GM23248 (cell line): ENCODE results near the gene SLC10A7. TPM values are rescaled to one million over a fixed set of nuclear protein-coding genes. Genes with fewer than 3 reads are reported as not detected.

Source experiments
- DNase-seq: peaks from one replicate; pipeline ENCODE4 v3.0.0-alpha.2; 2015
- H2AFZ ChIP-seq: fragments of 200-600 bp; sonication (generic); 2 replicates; pipeline ENCODE4 v1.6.1; 2016; ENCODE audit warnings: antibody characterized with exemption
- H3F3A ChIP-seq: fragments of 200-600 bp; sonication (generic); 2 replicates; pipeline ENCODE4 v1.6.1; 2016; ENCODE audit warnings: mild to moderate bottlenecking, antibody characterized with exemption, mixed run types; ENCODE audit not compliant: insufficient read depth
- H3K27ac ChIP-seq: fragments of 200-600 bp; sonication (generic); 2 replicates; pipeline ENCODE4 v1.5.1; 2016; ENCODE audit warnings: mild to moderate bottlenecking
- H3K27me3 ChIP-seq: fragments of 200-600 bp; sonication (generic); replicated peaks from 2 replicates; pipeline ENCODE4 v1.6.1; 2016; ENCODE audit warnings: mild to moderate bottlenecking; ENCODE audit not compliant: insufficient read depth
- H3K36me3 ChIP-seq: fragments of 200-600 bp; sonication (generic); 2 replicates; pipeline ENCODE4 v1.6.1; 2016; ENCODE audit warnings: low read depth, mild to moderate bottlenecking
- H3K4me1 ChIP-seq: fragments of 200-600 bp; sonication (generic); 2 replicates; pipeline ENCODE4 v1.6.1; 2016; ENCODE audit warnings: mild to moderate bottlenecking; ENCODE audit not compliant: insufficient read depth
- H3K4me2 ChIP-seq: fragments of 200-600 bp; sonication (generic); one replicate; pipeline ENCODE4 v1.6.1; 2016; ENCODE audit warnings: mild to moderate bottlenecking; ENCODE audit not compliant: unreplicated experiment
- H3K4me3 ChIP-seq: fragments of 200-600 bp; sonication (generic); 2 replicates; pipeline ENCODE4 v1.5.1; 2016; ENCODE audit warnings: mild to moderate bottlenecking
- H3K79me2 ChIP-seq: fragments of 200-600 bp; sonication (generic); 2 replicates; pipeline ENCODE4 v1.6.1; 2016; ENCODE audit warnings: mild to moderate bottlenecking; ENCODE audit not compliant: insufficient read depth
- H3K9ac ChIP-seq: fragments of 200-600 bp; sonication (generic); 2 replicates; pipeline ENCODE4 v1.6.1; 2016; ENCODE audit warnings: mild to moderate bottlenecking
- H3K9me2 ChIP-seq: fragments of 200-600 bp; sonication (generic); 2 replicates; pipeline ENCODE4 v1.6.1; 2016; ENCODE audit warnings: mixed run types, mild to moderate bottlenecking, moderate library complexity; ENCODE audit not compliant: insufficient read depth
- H3K9me3 ChIP-seq: fragments of 200-600 bp; sonication (generic); one replicate; pipeline ENCODE4 v1.6.1; 2017; ENCODE audit warnings: low read depth
- H4K20me1 ChIP-seq: fragments of 200-600 bp; sonication (generic); 2 replicates; pipeline ENCODE4 v1.6.0; 2016; ENCODE audit not compliant: insufficient read depth
- EZH2 ChIP-seq: fragments of 200-600 bp; sonication (generic); IDR thresholded peaks from 2 replicates; pipeline ENCODE4 v1.6.1; 2018; ENCODE audit warnings: antibody characterized with exemption, mild to moderate bottlenecking; ENCODE audit not compliant: insufficient read depth, poor library complexity, severe bottlenecking
- EZH2phosphoT487 ChIP-seq: fragments of 200-600 bp; sonication (generic); IDR thresholded peaks from 2 replicates; pipeline ENCODE4 v1.6.1; 2018; ENCODE audit warnings: antibody characterized with exemption, moderate library complexity, mild to moderate bottlenecking, low read depth; ENCODE audit not compliant: insufficient read depth
- WGBS, 2 experiments: methylation state at CpG; one replicate each; pipeline ENCODE4 v1.1.6; 2015 to 2017; ENCODE audit warnings: low lambda C conversion rate in 2 of 2, low coverage in 1 of 2; ENCODE audit errors: missing lambda C conversion rate in 2 of 2; 5-methylcytosine and 5-hydroxymethylcytosine counted together
- in situ Hi-C: fragments of 300-500 bp; cut with MboI; formaldehyde crosslinking; loops from 2 replicates; pipeline ENCODE4 v1.15.0; 2020
- polyA plus RNA-seq: library from polyadenylated mRNA; unstranded; fragments of >200 nt; fragmentation: Nextera tagmentation; extraction: Ambion mirVana; gene quantifications from 2 replicates; pipeline ENCODE4 v1.2.1, GENCODE V29; 2016
- total RNA-seq: library from RNA; depleted of rRNA; stranded (reverse); fragments of >200 nt; shearing (Covaris generic); gene quantifications from 2 replicates; pipeline ENCODE4 v1.2.3, GENCODE V29; 2014

SLC10A7 gene
- total and polyA plus RNA-seq, 2 experiments from 2014 or later: 4.5 to 8.1 TPM

DNA sequence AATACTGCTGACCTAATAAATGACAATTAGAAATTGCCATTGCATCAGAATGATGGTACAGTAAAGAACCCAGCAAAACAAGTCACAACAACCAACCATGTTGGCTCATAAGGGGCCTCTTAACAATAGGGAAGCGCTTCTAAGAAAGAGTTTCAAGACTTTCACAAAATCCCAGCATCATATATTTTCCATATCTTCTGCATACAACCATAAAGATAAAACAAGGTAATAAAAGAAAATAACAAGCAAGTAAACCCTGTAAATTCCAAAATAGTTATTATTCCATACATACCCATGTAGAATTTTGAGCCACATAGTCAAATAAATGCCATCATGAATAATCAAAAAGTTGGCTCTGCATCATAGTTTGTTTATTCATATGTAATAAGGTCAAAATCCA, 8.2 kb downstream of the SLC10A7 start:
- Histone ChIP-seq H3K27me3 (no peaks in the 10 kb centered on the region), H3F3A (no peaks in the 10 kb centered on the region), H3K79me2 (peaks cover 18% of the 10 kb centered on the region), H4K20me1 (no peaks in the 10 kb centered on the region), H3K9me3 (no peaks in the 10 kb centered on the region), H2AFZ (no peak overlapping the region), H3K4me1 (no peaks in the 10 kb centered on the region), H3K4me2 (no peak overlapping the region), H3K27ac (no peak overlapping the region), H3K4me3 (no peak overlapping the region), H3K9me2 (no peaks in the 10 kb centered on the region), H3K36me3 (0 out of 2 replicates have a peak, but pooled peaks cover 10% of the 10 kb centered on the region), H3K9ac (no peak overlapping the region)
- 91 to 96% methylated on average over 1 of the region's 1 CpG for WGBS, 2 experiments
- TF ChIP-seq EZH2 (no peak), EZH2phosphoT487 (no peak)
- in situ Hi-C loops: no loop called here
- DNase-seq: no peak

DNA sequence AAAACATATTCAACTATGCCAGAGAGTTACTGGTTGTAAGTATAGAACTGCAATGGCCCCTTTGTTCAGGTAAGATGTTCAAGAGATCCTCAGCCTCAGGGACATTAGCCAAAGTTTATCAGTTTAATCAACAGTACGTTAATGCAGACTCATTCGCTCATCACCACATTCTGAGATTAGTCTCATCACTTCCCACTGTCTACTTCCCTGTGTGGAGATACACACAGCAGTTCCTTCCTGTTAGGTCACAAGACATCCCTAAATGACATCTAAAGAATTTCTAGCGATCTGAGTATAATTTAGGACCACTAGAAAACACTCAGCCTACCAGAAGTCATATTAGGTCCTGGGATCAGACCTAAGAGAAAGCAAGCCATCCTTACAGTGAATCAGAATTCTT, 10.4 kb downstream of the SLC10A7 start:
- H3K27me3 ChIP-seq: no peaks in the 10 kb centered on the region
- no peaks in the 10 kb centered on the region for H3F3A ChIP-seq
- H3K9me2 ChIP-seq: no peaks in the 10 kb centered on the region
- no peaks in the 10 kb centered on the region for H4K20me1 ChIP-seq
- DNase-seq: no peak
- H2AFZ ChIP-seq: no peak overlapping the region
- 69 to 72% methylated on average over 3 of the region's 3 CpGs for WGBS, 2 experiments
- H3K79me2 ChIP-seq: no peaks in the 10 kb centered on the region; the same call in 1 of the 2 replicates
- peaks cover 14% of the 10 kb centered on the region; the same call in 1 of the 2 replicates for H3K36me3 ChIP-seq
- H3K9me3 ChIP-seq: no peaks in the 10 kb centered on the region
- TF ChIP-seq EZH2phosphoT487: no peak
- TF ChIP-seq EZH2: no peak
- no peak overlapping the region for H3K27ac ChIP-seq
- no peak overlapping the region for H3K9ac ChIP-seq
- no peaks in the 10 kb centered on the region for H3K4me1 ChIP-seq
- H3K4me3 ChIP-seq: no peak overlapping the region
- H3K4me2 ChIP-seq: no peak overlapping the region
- in situ Hi-C loops: no loop called here

DNA sequence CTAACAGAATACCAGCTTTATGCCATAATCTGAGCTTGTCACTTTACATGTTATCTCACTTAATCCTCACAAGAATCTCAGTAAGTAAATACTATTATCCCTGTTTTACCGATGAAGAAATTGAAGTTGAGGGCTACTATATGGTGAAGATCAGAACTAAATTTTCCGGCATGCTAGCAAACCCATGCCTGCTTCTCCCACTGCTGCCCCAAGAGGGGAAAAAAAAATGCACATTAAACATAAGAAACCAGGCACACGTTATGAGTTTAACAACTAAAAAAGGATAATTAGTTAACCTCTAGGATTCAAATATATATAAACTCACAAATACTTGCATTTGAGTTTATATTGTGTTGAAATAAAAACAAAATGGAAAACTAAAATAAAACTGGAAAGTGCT, 10.8 kb downstream of the SLC10A7 start:
- in situ Hi-C loops: no loop called here
- no peaks in the 10 kb centered on the region for H3F3A ChIP-seq
- no peak overlapping the region for H3K4me2 ChIP-seq
- no peak overlapping the region for H3K27ac ChIP-seq
- DNase-seq: no peak
- peaks cover 14% of the 10 kb centered on the region; the same call in 1 of the 2 replicates for H3K36me3 ChIP-seq
- H3K9me3 ChIP-seq: no peaks in the 10 kb centered on the region
- H4K20me1 ChIP-seq: no peaks in the 10 kb centered on the region
- no peak overlapping the region for H2AFZ ChIP-seq
- H3K4me1 ChIP-seq: no peaks in the 10 kb centered on the region
- no peak overlapping the region for H3K4me3 ChIP-seq
- 70 to 75% methylated on average over 3 of the region's 3 CpGs for WGBS, 2 experiments
- H3K9me2 ChIP-seq: no peaks in the 10 kb centered on the region
- H3K79me2 ChIP-seq: no peaks in the 10 kb centered on the region; the same call in 1 of the 2 replicates
- no peak for TF ChIP-seq EZH2
- no peaks in the 10 kb centered on the region for H3K27me3 ChIP-seq
- H3K9ac ChIP-seq: no peak overlapping the region

DNA sequence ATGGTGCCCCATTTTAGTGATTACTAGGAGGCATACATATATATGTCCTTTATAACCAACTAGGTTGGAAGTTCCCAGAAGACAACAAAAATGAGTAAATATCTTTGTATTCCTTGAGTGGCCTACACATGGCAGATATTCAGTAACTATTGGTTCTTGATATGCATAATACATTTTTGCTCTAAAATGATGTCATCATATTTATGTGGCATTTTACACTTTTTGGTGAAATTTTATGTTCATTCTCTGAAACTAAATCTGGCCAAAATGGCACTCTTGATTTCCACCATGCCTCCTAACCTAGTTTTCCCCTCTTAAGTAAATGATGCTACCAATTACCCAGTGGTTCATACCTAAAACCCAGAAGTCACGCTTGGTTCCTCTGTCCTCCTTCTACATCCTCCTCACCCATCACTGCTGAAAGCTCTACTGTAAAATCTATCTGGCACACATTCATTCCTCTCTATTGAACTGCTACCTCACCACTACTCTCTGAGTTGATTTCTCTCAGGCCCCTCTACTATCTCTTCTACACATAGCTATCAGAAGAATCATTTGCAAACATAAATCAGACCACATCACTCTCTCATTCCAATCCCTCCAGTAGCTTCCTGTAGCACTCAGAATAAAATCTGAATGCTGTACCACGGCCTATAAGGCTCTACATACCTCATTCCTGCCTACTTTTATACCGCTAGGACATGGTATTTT, 13.4 kb downstream of the SLC10A7 start:
- H3K79me2 ChIP-seq: no peaks in the 10 kb centered on the region
- no peak for DNase-seq
- H4K20me1 ChIP-seq: no peaks in the 10 kb centered on the region
- no peaks in the 10 kb centered on the region for H3F3A ChIP-seq
- no peak overlapping the region for H3K9ac ChIP-seq
- H3K27me3 ChIP-seq: no peaks in the 10 kb centered on the region
- no peak overlapping the region for H3K27ac ChIP-seq
- no peak overlapping the region for H2AFZ ChIP-seq
- WGBS, 2 experiments: 83 to 84% methylated on average over 3 of the region's 3 CpGs
- no peaks in the 10 kb centered on the region for H3K9me2 ChIP-seq
- no peak overlapping the region for H3K4me3 ChIP-seq
- no peak overlapping the region for H3K4me2 ChIP-seq
- in situ Hi-C loops: no loop called here
- TF ChIP-seq EZH2 (no peak), EZH2phosphoT487 (no peak)
- H3K4me1 ChIP-seq: no peaks in the 10 kb centered on the region
- no peaks in the 10 kb centered on the region for H3K9me3 ChIP-seq
- peaks cover 9% of the 10 kb centered on the region; the same call in 1 of the 2 replicates for H3K36me3 ChIP-seq
